MM.1S (cell line): Measurements from ENCODE around the gene LIF.

Source experiments
- DNase-seq: peaks from one replicate; pipeline ENCODE4 v3.0.0-alpha.2; 2015
- H2AFZ ChIP-seq: fragments of 300-600 bp; sonication (generic); 2 replicates; pipeline ENCODE4 v1.6.0; 2016; ENCODE audit warnings: antibody characterized with exemption, low read length
- H3F3A ChIP-seq: fragments of 300-600 bp; sonication (generic); 2 replicates; pipeline ENCODE4 v1.6.1; 2016; ENCODE audit warnings: mild to moderate bottlenecking, antibody characterized with exemption, low read length, moderate library complexity, mixed read lengths; ENCODE audit not compliant: insufficient read depth
- H3K27ac ChIP-seq: fragments of 300-600 bp; sonication (generic); 2 replicates; pipeline ENCODE4 v1.5.1; 2016; ENCODE audit warnings: mild to moderate bottlenecking, low read length
- H3K27me3 ChIP-seq: fragments of 300-600 bp; sonication (generic); replicated peaks from 2 replicates; pipeline ENCODE4 v1.6.0; 2016; ENCODE audit warnings: low read length; ENCODE audit not compliant: insufficient read depth
- H3K36me3 ChIP-seq: fragments of 300-600 bp; sonication (generic); replicated peaks from 2 replicates; pipeline ENCODE4 v1.6.1; 2016; ENCODE audit warnings: mild to moderate bottlenecking, low read length, mixed read lengths; ENCODE audit not compliant: insufficient read depth
- H3K4me1 ChIP-seq: fragments of 300-600 bp; sonication (generic); 2 replicates; pipeline ENCODE4 v1.6.1; 2016; ENCODE audit warnings: low read length, mixed read lengths
- H3K4me2 ChIP-seq: fragments of 300-600 bp; sonication (generic); 2 replicates; pipeline ENCODE4 v1.6.0; 2016; ENCODE audit warnings: low read depth, low read length
- H3K4me3 ChIP-seq: fragments of 300-600 bp; sonication (generic); 2 replicates; pipeline ENCODE4 v1.5.1; 2016; ENCODE audit warnings: low read length, mixed read lengths
- H3K79me2 ChIP-seq: fragments of 300-600 bp; sonication (generic); 2 replicates; pipeline ENCODE4 v1.6.1; 2016; ENCODE audit warnings: mixed run types, low read length, mixed read lengths
- H3K9ac ChIP-seq: fragments of 300-600 bp; sonication (generic); 2 replicates; pipeline ENCODE4 v1.6.1; 2016; ENCODE audit warnings: low read length, mixed read lengths
- H3K9me2 ChIP-seq: fragments of 300-600 bp; sonication (generic); replicated peaks from 2 replicates; pipeline ENCODE4 v1.6.1; 2016; ENCODE audit warnings: mild to moderate bottlenecking, low read length, mixed read lengths; ENCODE audit not compliant: insufficient read depth
- H3K9me3 ChIP-seq: fragments of 300-600 bp; sonication (generic); replicated peaks from 2 replicates; pipeline ENCODE4 v1.6.1; 2016; ENCODE audit warnings: mild to moderate bottlenecking, low read length, mixed read lengths; ENCODE audit not compliant: insufficient read depth
- H4K20me1 ChIP-seq: fragments of 300-600 bp; sonication (generic); 2 replicates; pipeline ENCODE4 v1.6.1; 2016; ENCODE audit warnings: mild to moderate bottlenecking, low read length, moderate library complexity, mixed read lengths; ENCODE audit not compliant: insufficient read depth
- EZH2 ChIP-seq: fragments of 300-600 bp; sonication (generic); optimal IDR thresholded peaks from 2 replicates; pipeline ENCODE3; 2017; ENCODE audit warnings: low read depth, mild to moderate bottlenecking, antibody characterized with exemption, low read length, mixed read lengths
- EZH2phosphoT487 ChIP-seq: fragments of 300-600 bp; sonication (generic); IDR thresholded peaks from 2 replicates; pipeline ENCODE4 v1.6.1; 2018; ENCODE audit warnings: antibody characterized with exemption, low read length
- TF ChIP-seq, protein P1 (sequence below): fragments of 300-600 bp; sonication (generic); IDR thresholded peaks from 2 replicates; pipeline ENCODE4 v1.5.1; 2016; ENCODE audit warnings: antibody characterized with exemption, low read length, mixed read lengths

Gene LIF

DNA sequence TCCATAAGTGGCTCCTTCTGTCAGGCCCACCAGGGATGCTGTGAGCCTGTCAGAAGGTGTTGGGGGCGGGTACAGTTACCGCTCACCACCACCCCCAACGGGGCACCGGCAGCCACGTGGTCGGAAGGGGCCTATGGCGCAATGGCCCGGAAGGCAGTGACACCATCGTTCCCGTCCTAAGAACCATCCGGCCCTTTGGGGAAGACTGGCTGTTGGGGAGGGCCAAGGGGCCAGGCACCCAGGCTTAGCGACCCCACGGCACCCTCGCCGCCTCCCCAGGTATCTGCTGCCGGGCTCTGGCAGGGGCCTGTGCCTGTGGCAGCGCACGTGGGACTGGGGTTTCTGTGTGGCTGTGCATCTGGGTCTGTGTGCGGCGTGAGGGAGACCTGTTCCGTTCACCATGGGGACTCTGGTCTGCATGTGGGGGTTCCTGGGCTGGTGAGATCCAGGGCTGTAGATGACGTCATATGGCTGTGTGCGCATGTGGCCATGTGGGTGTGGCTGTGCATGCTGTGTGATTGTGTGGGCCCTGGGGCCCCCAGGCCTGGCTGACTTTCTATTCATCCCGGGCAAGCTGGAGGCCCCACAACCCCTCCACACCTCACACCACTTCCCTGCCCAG is 19.4 kb upstream of the LIF start:
- no peak for TF ChIP-seq EZH2
- TF ChIP-seq, protein P1, sequence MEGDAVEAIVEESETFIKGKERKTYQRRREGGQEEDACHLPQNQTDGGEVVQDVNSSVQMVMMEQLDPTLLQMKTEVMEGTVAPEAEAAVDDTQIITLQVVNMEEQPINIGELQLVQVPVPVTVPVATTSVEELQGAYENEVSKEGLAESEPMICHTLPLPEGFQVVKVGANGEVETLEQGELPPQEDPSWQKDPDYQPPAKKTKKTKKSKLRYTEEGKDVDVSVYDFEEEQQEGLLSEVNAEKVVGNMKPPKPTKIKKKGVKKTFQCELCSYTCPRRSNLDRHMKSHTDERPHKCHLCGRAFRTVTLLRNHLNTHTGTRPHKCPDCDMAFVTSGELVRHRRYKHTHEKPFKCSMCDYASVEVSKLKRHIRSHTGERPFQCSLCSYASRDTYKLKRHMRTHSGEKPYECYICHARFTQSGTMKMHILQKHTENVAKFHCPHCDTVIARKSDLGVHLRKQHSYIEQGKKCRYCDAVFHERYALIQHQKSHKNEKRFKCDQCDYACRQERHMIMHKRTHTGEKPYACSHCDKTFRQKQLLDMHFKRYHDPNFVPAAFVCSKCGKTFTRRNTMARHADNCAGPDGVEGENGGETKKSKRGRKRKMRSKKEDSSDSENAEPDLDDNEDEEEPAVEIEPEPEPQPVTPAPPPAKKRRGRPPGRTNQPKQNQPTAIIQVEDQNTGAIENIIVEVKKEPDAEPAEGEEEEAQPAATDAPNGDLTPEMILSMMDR = no peak
- TF ChIP-seq EZH2phosphoT487 = no peak
- Histone ChIP-seq H3K79me2 (no peaks in the 10 kb centered on the region), H4K20me1 (no peaks in the 10 kb centered on the region), H3K27ac (no peak overlapping the region), H3F3A (no peaks in the 10 kb centered on the region), H3K4me1 (peaks cover 5% of the 10 kb centered on the region), H2AFZ (no peak overlapping the region), H3K27me3 (peaks cover 52% of the 10 kb centered on the region), H3K9ac (no peak overlapping the region), H3K9me3 (no peaks in the 10 kb centered on the region), H3K36me3 (no peaks in the 10 kb centered on the region), H3K4me3 (no peak overlapping the region), H3K9me2 (no peaks in the 10 kb centered on the region), H3K4me2 (no peak overlapping the region)
- DNase-seq = no peak

DNA sequence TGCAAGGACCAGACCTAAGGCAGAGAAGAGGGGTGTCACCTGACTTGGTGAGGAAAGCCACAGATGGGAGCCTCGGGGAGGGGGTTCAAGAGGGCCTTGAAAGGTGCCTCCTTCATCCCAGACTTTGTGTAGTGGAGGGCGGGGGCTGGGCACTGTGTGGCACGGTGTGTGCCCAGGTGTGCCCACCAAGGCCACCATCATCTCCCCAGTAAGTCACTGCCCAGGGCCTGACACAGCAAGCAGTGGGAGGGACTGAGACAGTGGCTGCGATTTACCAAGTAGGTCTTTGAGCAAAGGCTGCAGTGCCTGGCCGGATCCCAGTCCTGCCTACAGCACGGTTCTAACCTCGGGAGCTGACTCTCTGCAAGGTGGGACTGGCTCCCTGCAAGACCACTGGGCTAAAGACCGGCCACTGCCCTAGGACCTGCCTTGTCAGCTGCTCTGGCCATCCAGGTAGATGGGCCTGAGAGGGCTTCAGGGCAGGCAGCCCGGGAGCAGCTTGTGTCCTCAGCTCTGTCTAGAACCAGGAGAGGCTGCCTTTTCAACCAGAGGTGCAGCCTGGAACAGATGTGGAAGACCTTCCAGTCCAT is 18.7 kb upstream of the LIF start:
- H3K4me2 ChIP-seq = no peak overlapping the region
- H3K9ac ChIP-seq = no peak overlapping the region
- peaks cover 5% of the 10 kb centered on the region for H3K4me1 ChIP-seq
- no peaks in the 10 kb centered on the region for H3K36me3 ChIP-seq
- H3K79me2 ChIP-seq = no peaks in the 10 kb centered on the region
- peaks cover 58% of the 10 kb centered on the region for H3K27me3 ChIP-seq
- no peaks in the 10 kb centered on the region for H3F3A ChIP-seq
- H2AFZ ChIP-seq = no peak overlapping the region
- H3K4me3 ChIP-seq = no peak overlapping the region
- H4K20me1 ChIP-seq = no peaks in the 10 kb centered on the region
- TF ChIP-seq EZH2phosphoT487 = no peak
- TF ChIP-seq, protein P1 = no peak
- TF ChIP-seq EZH2 = no peak
- no peaks in the 10 kb centered on the region for H3K9me3 ChIP-seq
- no peaks in the 10 kb centered on the region for H3K9me2 ChIP-seq
- no peak for DNase-seq
- H3K27ac ChIP-seq = no peak overlapping the region

DNA sequence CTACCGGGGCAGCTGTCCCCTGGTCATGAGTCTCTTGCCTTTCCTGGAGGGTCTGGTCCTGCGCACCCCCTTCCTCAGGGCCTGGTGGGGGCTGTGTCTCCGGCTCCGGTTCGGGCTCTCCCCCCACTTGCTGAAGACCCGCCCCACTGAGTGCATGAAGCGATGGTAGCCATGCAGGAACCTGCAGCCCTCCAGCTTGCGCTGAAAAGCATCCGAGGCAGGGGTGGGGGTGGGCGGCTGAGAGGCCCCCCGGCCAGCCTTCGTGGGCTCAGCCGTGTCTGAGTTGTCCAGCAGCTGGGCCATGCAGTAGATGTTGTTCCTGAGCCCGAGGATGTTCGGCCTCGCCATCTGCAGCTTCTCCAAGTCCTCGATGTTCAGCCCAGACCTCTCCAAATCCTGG is 17.3 kb upstream of the LIF start:
- no peak overlapping the region for H3K9ac ChIP-seq
- no peaks in the 10 kb centered on the region for H3K36me3 ChIP-seq
- TF ChIP-seq EZH2 (no peak), EZH2phosphoT487 (no peak)
- TF ChIP-seq, protein P1 = no peak
- H4K20me1 ChIP-seq = no peaks in the 10 kb centered on the region
- H3F3A ChIP-seq = no peaks in the 10 kb centered on the region
- H2AFZ ChIP-seq = no peak overlapping the region
- H3K27me3 ChIP-seq = peaks cover 66% of the 10 kb centered on the region
- no peaks in the 10 kb centered on the region for H3K79me2 ChIP-seq
- H3K4me2 ChIP-seq = no peak overlapping the region
- no peak overlapping the region for H3K27ac ChIP-seq
- peaks cover 5% of the 10 kb centered on the region for H3K4me1 ChIP-seq
- H3K9me2 ChIP-seq = no peaks in the 10 kb centered on the region
- no peak for DNase-seq
- no peaks in the 10 kb centered on the region for H3K9me3 ChIP-seq
- H3K4me3 ChIP-seq = no peak overlapping the region
